DMS79 (cell line): ENCODE measurements around the gene TCF4.
"Not testable (repeated sequence)": the region's sequence is repeated elsewhere in the genome, so short reads cannot be mapped to it uniquely, and the experiment has no call there.

Source experiments
- DNase-seq: peaks from one replicate; lab custom pipeline; 2025; lab: John Stamatoyannopoulos, UW

Gene TCF4

GRCh38 chr18:55475467-55475866, 112.5 kb downstream of the TCF4 start:
- no peak for DNase-seq

- no peak for DNase-seq
Measured at GRCh38 chr18:55473560-55473959, 114.4 kb downstream of the TCF4 start.

GRCh38 chr18:55473058-55473457, 114.9 kb downstream of the TCF4 start:
- no peak for DNase-seq

GRCh38 chr18:55470826-55471225, 117.2 kb downstream of the TCF4 start:
- no peak for DNase-seq

GRCh38 chr18:55469134-55469533, 118.9 kb downstream of the TCF4 start:
- DNase-seq: not testable (repeated sequence)

GRCh38 chr18:55466789-55467188, 121.2 kb downstream of the TCF4 start:
- DNase-seq: no peak

GRCh38 chr18:55465313-55465712, 122.7 kb downstream of the TCF4 start:
- no peak for DNase-seq

GRCh38 chr18:55464581-55464980, 123.4 kb downstream of the TCF4 start:
- no peak for DNase-seq

- DNase-seq: no peak
Measured at GRCh38 chr18:55462652-55463051, 125.3 kb downstream of the TCF4 start.

GRCh38 chr18:55461848-55462247, 126.1 kb downstream of the TCF4 start:
- no peak for DNase-seq

- no peak for DNase-seq
Measured at GRCh38 chr18:55458456-55459203, 129.4 kb downstream of the TCF4 start.

GRCh38 chr18:55457028-55457427, 131.0 kb downstream of the TCF4 start:
- DNase-seq: no peak

- no peak for DNase-seq
Measured at GRCh38 chr18:55455938-55456337, 132.1 kb downstream of the TCF4 start.

- DNase-seq: no peak
Measured at GRCh38 chr18:55453186-55453585, 134.8 kb downstream of the TCF4 start.

GRCh38 chr18:55452123-55452611, 135.8 kb downstream of the TCF4 start:
- no peak for DNase-seq

GRCh38 chr18:55449412-55450140, 138.4 kb downstream of the TCF4 start:
- no peak for DNase-seq

- no peak for DNase-seq
Measured at GRCh38 chr18:55448420-55448819, 139.6 kb downstream of the TCF4 start.

GRCh38 chr18:55447672-55448018, 140.3 kb downstream of the TCF4 start:
- DNase-seq: no peak

GRCh38 chr18:55446996-55447671, 140.9 kb downstream of the TCF4 start:
- DNase-seq: no peak

GRCh38 chr18:55444536-55444935, 143.5 kb downstream of the TCF4 start:
- DNase-seq: no peak

- DNase-seq: no peak
Measured at GRCh38 chr18:55443776-55444175, 144.2 kb downstream of the TCF4 start.

- no peak for DNase-seq
Measured at GRCh38 chr18:55442561-55442960, 145.4 kb downstream of the TCF4 start.

GRCh38 chr18:55440988-55441387, 147.0 kb downstream of the TCF4 start:
- no peak for DNase-seq
